Measurements from ENCODE around the gene ACVRL1.

ACVRL1 gene

DNA sequence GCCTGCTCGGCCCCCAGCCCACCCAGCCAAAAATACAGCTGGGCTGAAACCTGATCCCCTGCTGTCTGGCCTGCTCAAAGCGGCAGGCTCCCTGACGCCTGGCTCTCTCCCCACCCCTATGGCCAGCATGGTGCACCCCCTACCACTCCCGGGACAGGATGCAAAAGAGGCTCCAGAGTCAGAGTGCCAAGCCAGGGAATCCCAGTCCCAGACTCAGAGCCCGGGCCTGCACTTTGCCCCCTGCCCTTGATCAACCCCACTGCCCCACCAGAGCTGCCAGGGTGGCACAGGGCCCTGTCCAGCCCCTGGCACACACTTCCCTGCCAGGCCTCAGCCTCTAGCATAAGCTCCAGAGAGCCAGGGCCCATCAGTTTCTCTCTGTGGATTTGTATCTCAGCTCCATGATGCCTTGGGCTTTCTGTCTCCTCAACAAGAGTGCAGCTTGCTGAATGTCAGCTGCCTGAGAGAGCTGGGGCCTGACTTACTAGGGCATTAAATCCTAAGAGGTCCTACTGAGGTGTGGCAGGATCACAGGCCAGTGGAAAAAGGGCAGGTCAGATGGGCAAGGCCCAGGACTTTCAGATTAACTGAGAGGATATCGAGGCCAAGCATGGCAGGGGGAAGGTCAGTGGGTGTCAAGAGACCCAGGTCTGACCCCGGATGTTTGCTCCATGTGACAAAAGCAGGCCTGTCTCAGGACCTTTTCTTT is 13.9 kb downstream of the ACVRL1 start:
- TF ChIP-seq, protein P1, sequence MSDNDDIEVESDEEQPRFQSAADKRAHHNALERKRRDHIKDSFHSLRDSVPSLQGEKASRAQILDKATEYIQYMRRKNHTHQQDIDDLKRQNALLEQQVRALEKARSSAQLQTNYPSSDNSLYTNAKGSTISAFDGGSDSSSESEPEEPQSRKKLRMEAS (IDR thresholded peaks at IDR 0.05; ENCODE audit: low read depth, low read length): no peak
- no peak for TF ChIP-seq POLR2A (IDR thresholded peaks at IDR 0.05; ENCODE audit: extremely low read depth, insufficient read length)
- no peak for TF ChIP-seq MYC (IDR thresholded peaks at IDR 0.05; ENCODE audit: low read depth, low read length)
- no peak for TF ChIP-seq CTCF (IDR thresholded peaks at IDR 0.05; ENCODE audit: low read depth, low read length)
- no peak for DNase-seq (ENCODE audit: low read depth)
- H3K4me3 ChIP-seq (ENCODE audit: low read depth, low read length): no peak overlapping the region

DNA sequence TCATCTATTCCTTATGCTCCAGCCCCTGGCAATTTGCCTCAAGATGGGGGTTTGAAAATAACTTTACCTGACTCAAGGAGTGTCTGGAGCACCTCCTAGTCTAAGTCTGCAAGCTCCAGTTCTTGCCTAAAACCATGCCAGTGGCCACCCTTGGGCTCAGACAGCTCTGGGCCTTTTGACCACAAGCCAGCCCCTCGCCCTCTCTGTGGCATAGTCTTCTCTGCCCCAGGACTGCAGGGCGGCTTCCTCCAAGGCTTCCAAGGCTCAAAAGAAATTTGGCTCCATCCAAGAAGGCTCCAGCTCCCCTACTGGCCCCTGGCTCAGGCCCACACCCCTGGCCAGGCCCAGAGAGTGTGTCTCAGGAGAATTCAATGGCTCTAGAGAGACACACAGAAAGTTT is 14.8 kb downstream of the ACVRL1 start:
- no peak overlapping the region for H3K4me3 ChIP-seq (ENCODE audit: low read depth, low read length)
- TF ChIP-seq, protein P1 (IDR thresholded peaks at IDR 0.05; ENCODE audit: low read depth, low read length): no peak
- TF ChIP-seq POLR2A (IDR thresholded peaks at IDR 0.05; ENCODE audit: extremely low read depth, insufficient read length): no peak
- no peak for TF ChIP-seq CTCF (IDR thresholded peaks at IDR 0.05; ENCODE audit: low read depth, low read length)
- no peak for TF ChIP-seq MYC (IDR thresholded peaks at IDR 0.05; ENCODE audit: low read depth, low read length)

GRCh38 chr12:51922762-51923505 is 15.6 kb downstream of the ACVRL1 start:
- no peak overlapping the region for H3K4me3 ChIP-seq (ENCODE audit: low read depth, low read length)
- TF ChIP-seq POLR2A (IDR thresholded peaks at IDR 0.05; ENCODE audit: extremely low read depth, insufficient read length): no peak
- TF ChIP-seq MYC (IDR thresholded peaks at IDR 0.05; ENCODE audit: low read depth, low read length): no peak
- TF ChIP-seq, protein P1 (IDR thresholded peaks at IDR 0.05; ENCODE audit: low read depth, low read length): no peak
- TF ChIP-seq CTCF (IDR thresholded peaks at IDR 0.05; ENCODE audit: low read depth, low read length): no peak
- peak; percentile 78 for DNase-seq (ENCODE audit: low read depth)

More for the DNA sequence above, 14.8 kb downstream of the ACVRL1 start:
- DNase-seq (ENCODE audit: low read depth): no peak

GRCh38 chr12:51923506-51924365 is 16.4 kb downstream of the ACVRL1 start:
- TF ChIP-seq CTCF (IDR thresholded peaks at IDR 0.05; ENCODE audit: low read depth, low read length): peak; percentile 70
- TF ChIP-seq, protein P1 (IDR thresholded peaks at IDR 0.05; ENCODE audit: low read depth, low read length): no peak
- no peak for TF ChIP-seq POLR2A (IDR thresholded peaks at IDR 0.05; ENCODE audit: extremely low read depth, insufficient read length)
- no peak for TF ChIP-seq MYC (IDR thresholded peaks at IDR 0.05; ENCODE audit: low read depth, low read length)
- no peak overlapping the region for H3K4me3 ChIP-seq (ENCODE audit: low read depth, low read length)

GRCh38 chr12:51924551-51925319 is 17.4 kb downstream of the ACVRL1 start:
- TF ChIP-seq POLR2A (IDR thresholded peaks at IDR 0.05; ENCODE audit: extremely low read depth, insufficient read length) (no peak), MYC (IDR thresholded peaks at IDR 0.05; ENCODE audit: low read depth, low read length) (no peak), CTCF (IDR thresholded peaks at IDR 0.05; ENCODE audit: low read depth, low read length) (no peak)
- TF ChIP-seq, protein P1 (IDR thresholded peaks at IDR 0.05; ENCODE audit: low read depth, low read length): no peak
- no peak overlapping the region for H3K4me3 ChIP-seq (ENCODE audit: low read depth, low read length)
- DNase-seq (ENCODE audit: low read depth): no peak

More at GRCh38 chr12:51923506-51924365, 16.4 kb downstream of the ACVRL1 start:
- peak; percentile 37 for DNase-seq (ENCODE audit: low read depth)
